Measurements from ENCODE around the gene EPHB2. TPM values are rescaled to one million over a fixed set of nuclear protein-coding genes. Genes with fewer than 3 reads are reported as not detected.

EPHB2 gene
- polyA plus RNA-seq, 2 of the 4 experiments (the other 2 are of a cell fraction): 13.0 to 35.3 TPM

DNA sequence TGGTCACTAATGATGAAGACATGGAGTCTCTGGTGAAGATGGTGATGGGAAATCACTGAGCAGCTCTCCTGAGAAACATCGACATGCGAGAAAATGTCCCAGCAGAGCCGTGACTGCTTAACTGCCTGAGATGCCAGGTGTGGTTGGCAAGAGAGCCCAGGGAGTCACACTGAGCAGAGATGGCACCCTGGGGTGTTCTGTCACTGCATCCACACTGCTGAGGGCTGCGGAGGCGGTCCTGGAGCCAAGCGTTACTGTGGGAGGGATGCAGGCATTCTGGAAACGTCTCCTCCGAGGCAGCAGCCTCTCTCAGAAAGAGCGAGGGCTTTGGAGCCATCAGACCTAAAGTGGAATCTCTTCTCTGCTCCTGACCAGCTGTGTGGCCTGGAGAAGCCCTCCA is 57.2 kb downstream of the EPHB2 start:
- TF ChIP-seq NPAS2 (CRISPR knock-in tag; IDR thresholded peaks at IDR 0.05; ENCODE audit: borderline replicate concordance): no peak
- TF ChIP-seq, protein P1, sequence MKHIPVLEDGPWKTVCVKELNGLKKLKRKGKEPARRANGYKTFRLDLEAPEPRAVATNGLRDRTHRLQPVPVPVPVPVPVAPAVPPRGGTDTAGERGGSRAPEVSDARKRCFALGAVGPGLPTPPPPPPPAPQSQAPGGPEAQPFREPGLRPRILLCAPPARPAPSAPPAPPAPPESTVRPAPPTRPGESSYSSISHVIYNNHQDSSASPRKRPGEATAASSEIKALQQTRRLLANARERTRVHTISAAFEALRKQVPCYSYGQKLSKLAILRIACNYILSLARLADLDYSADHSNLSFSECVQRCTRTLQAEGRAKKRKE (CRISPR knock-in tag; IDR thresholded peaks at IDR 0.05; ENCODE audit: low read depth): no peak
- TF ChIP-seq FOSB (CRISPR knock-in tag; IDR thresholded peaks at IDR 0.05): no peak
- TF ChIP-seq EHMT2 (IDR thresholded peaks at IDR 0.05; ENCODE audit: low read depth): no peak
- no peak for TF ChIP-seq RAD21 (conservative IDR thresholded peaks at IDR 0.05 in 1 of 2, IDR thresholded peaks at IDR 0.05 in 1 of 2)
- TF ChIP-seq, protein P2, sequence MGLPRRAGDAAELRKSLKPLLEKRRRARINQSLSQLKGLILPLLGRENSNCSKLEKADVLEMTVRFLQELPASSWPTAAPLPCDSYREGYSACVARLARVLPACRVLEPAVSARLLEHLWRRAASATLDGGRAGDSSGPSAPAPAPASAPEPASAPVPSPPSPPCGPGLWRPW (IDR thresholded peaks at IDR 0.05): no peak
- TF ChIP-seq, protein P3, sequence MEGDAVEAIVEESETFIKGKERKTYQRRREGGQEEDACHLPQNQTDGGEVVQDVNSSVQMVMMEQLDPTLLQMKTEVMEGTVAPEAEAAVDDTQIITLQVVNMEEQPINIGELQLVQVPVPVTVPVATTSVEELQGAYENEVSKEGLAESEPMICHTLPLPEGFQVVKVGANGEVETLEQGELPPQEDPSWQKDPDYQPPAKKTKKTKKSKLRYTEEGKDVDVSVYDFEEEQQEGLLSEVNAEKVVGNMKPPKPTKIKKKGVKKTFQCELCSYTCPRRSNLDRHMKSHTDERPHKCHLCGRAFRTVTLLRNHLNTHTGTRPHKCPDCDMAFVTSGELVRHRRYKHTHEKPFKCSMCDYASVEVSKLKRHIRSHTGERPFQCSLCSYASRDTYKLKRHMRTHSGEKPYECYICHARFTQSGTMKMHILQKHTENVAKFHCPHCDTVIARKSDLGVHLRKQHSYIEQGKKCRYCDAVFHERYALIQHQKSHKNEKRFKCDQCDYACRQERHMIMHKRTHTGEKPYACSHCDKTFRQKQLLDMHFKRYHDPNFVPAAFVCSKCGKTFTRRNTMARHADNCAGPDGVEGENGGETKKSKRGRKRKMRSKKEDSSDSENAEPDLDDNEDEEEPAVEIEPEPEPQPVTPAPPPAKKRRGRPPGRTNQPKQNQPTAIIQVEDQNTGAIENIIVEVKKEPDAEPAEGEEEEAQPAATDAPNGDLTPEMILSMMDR (IDR thresholded peaks at IDR 0.05): no peak
- no peak for TF ChIP-seq EP300 (IDR thresholded peaks at IDR 0.05)
- no peak for TF ChIP-seq BHLHE40 (IDR thresholded peaks at IDR 0.05; ENCODE audit: low read depth, low read length)
- no peak for TF ChIP-seq CBX8 (IDR thresholded peaks at IDR 0.05)
- no peak for TF ChIP-seq EHF (CRISPR knock-in tag; IDR thresholded peaks at IDR 0.05)
- TF ChIP-seq, protein P4, sequence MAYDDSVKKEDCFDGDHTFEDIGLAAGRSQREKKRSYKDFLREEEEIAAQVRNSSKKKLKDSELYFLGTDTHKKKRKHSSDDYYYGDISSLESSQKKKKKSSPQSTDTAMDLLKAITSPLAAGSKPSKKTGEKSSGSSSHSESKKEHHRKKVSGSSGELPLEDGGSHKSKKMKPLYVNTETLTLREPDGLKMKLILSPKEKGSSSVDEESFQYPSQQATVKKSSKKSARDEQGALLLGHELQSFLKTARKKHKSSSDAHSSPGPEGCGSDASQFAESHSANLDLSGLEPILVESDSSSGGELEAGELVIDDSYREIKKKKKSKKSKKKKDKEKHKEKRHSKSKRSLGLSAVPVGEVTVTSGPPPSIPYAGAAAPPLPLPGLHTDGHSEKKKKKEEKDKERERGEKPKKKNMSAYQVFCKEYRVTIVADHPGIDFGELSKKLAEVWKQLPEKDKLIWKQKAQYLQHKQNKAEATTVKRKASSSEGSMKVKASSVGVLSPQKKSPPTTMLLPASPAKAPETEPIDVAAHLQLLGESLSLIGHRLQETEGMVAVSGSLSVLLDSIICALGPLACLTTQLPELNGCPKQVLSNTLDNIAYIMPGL (CRISPR knock-in tag; IDR thresholded peaks at IDR 0.05; ENCODE audit: borderline replicate concordance): no peak
- TF ChIP-seq, protein P5, sequence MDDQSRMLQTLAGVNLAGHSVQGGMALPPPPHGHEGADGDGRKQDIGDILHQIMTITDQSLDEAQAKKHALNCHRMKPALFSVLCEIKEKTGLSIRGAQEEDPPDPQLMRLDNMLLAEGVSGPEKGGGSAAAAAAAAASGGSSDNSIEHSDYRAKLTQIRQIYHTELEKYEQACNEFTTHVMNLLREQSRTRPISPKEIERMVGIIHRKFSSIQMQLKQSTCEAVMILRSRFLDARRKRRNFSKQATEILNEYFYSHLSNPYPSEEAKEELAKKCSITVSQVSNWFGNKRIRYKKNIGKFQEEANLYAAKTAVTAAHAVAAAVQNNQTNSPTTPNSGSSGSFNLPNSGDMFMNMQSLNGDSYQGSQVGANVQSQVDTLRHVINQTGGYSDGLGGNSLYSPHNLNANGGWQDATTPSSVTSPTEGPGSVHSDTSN (IDR thresholded peaks at IDR 0.05): no peak
- TF ChIP-seq RARB (CRISPR knock-in tag; IDR thresholded peaks at IDR 0.05): no peak
- no peak for TF ChIP-seq ESRRA (IDR thresholded peaks at IDR 0.05; ENCODE audit: borderline replicate concordance, low read length)
- no peak for TF ChIP-seq CEBPB (IDR thresholded peaks at IDR 0.05)
- TF ChIP-seq ZC3H11A (IDR thresholded peaks at IDR 0.05): no peak
- no peak for TF ChIP-seq CHD2 (IDR thresholded peaks at IDR 0.05; ENCODE audit: low read length, partially characterized antibody)
- no peak for TF ChIP-seq CBX2 (IDR thresholded peaks at IDR 0.05; ENCODE audit: borderline replicate concordance, low read depth)
- WGBS (ENCODE audit: missing lambda C conversion rate): 90% methylated on average over 8 of the region's 9 CpGs
- FAIRE-seq (no peak), ATAC-seq (no peak), DNase-seq (ENCODE audit: low read depth in 1 of 2, low spot score in 1 of 2) (no peak)
- no peaks in the 10 kb centered on the region for H3K9me3 ChIP-seq
- no peaks in the 10 kb centered on the region for H3K4me1 ChIP-seq
- ChIA-PET POLR2A (no interaction called here), CTCF (interaction anchor here (0.8 to 2.8 kb wide), 2 partner anchors 58 to 63 kb away, joined by 4 to 11 read pairs; no protein-coding TSS in a partner anchor)
- no peak overlapping the region for H3K4me2 ChIP-seq
- no peak overlapping the region for H3K4me3 ChIP-seq
- no peak overlapping the region for H3K27ac ChIP-seq

DNA sequence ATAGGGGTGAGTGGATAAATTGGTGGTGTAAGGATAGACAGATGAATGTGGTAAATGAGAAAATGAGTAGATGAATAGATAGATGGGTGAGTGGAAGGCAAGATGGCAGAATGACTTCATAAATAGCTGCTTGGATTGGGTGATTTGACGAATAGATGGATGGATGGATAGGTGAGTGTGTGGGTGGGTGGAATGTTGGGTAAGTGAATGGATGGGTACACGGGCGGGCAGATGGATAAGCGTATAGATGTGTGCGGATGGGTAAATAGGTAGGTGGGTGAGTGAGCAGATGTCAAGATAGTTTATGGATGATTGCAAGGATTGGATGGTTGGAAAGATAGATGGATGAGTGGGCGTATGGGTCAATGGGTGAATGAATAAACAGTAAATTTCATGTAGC is 59.3 kb downstream of the EPHB2 start:
- no peak overlapping the region for H3K4me2 ChIP-seq
- POLR2A ChIA-PET: no interaction called here
- H3K27ac ChIP-seq: no peak overlapping the region
- DNase-seq (ENCODE audit: low read depth in 1 of 2, low spot score in 1 of 2): no peak
- H3K4me3 ChIP-seq: no peak overlapping the region
- no peak for FAIRE-seq
- 90% methylated on average over 6 of the region's 6 CpGs for WGBS (ENCODE audit: missing lambda C conversion rate)
- no peaks in the 10 kb centered on the region for H3K4me1 ChIP-seq
- no peaks in the 10 kb centered on the region for H3K9me3 ChIP-seq
- CTCF ChIA-PET: interaction anchor here (0.8 kb wide), 1 partner anchor 65 kb away, joined by 3 read pairs; no protein-coding TSS in a partner anchor
- ATAC-seq: no peak
- TF ChIP-seq, protein P6, sequence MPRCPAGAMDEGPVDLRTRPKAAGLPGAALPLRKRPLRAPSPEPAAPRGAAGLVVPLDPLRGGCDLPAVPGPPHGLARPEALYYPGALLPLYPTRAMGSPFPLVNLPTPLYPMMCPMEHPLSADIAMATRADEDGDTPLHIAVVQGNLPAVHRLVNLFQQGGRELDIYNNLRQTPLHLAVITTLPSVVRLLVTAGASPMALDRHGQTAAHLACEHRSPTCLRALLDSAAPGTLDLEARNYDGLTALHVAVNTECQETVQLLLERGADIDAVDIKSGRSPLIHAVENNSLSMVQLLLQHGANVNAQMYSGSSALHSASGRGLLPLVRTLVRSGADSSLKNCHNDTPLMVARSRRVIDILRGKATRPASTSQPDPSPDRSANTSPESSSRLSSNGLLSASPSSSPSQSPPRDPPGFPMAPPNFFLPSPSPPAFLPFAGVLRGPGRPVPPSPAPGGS (IDR thresholded peaks at IDR 0.05): no peak
- TF ChIP-seq SREBF2 (IDR thresholded peaks at IDR 0.05) (no peak), MYC (IDR thresholded peaks at IDR 0.05; ENCODE audit: borderline replicate concordance, low read length) (no peak), EHMT2 (IDR thresholded peaks at IDR 0.05; ENCODE audit: low read depth) (no peak), MAZ (IDR thresholded peaks at IDR 0.05; ENCODE audit: borderline replicate concordance, low read depth, low read length) (no peak), EHF (CRISPR knock-in tag; IDR thresholded peaks at IDR 0.05) (no peak)
- TF ChIP-seq, protein P4 (CRISPR knock-in tag; IDR thresholded peaks at IDR 0.05; ENCODE audit: borderline replicate concordance): no peak
- TF ChIP-seq, protein P7, sequence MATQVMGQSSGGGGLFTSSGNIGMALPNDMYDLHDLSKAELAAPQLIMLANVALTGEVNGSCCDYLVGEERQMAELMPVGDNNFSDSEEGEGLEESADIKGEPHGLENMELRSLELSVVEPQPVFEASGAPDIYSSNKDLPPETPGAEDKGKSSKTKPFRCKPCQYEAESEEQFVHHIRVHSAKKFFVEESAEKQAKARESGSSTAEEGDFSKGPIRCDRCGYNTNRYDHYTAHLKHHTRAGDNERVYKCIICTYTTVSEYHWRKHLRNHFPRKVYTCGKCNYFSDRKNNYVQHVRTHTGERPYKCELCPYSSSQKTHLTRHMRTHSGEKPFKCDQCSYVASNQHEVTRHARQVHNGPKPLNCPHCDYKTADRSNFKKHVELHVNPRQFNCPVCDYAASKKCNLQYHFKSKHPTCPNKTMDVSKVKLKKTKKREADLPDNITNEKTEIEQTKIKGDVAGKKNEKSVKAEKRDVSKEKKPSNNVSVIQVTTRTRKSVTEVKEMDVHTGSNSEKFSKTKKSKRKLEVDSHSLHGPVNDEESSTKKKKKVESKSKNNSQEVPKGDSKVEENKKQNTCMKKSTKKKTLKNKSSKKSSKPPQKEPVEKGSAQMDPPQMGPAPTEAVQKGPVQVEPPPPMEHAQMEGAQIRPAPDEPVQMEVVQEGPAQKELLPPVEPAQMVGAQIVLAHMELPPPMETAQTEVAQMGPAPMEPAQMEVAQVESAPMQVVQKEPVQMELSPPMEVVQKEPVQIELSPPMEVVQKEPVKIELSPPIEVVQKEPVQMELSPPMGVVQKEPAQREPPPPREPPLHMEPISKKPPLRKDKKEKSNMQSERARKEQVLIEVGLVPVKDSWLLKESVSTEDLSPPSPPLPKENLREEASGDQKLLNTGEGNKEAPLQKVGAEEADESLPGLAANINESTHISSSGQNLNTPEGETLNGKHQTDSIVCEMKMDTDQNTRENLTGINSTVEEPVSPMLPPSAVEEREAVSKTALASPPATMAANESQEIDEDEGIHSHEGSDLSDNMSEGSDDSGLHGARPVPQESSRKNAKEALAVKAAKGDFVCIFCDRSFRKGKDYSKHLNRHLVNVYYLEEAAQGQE (IDR thresholded peaks at IDR 0.05): no peak
